HepG2 (cell line): ENCODE results near the gene ARPC1B. TPM values are rescaled to one million over a fixed set of nuclear protein-coding genes. Genes with fewer than 3 reads are reported as not detected.

Experiments
- ATAC-seq: fragments of 200-7000 bp; cut with Tn5 transposase; 3 replicates; pipeline ENCODE4 v1.9.1; 2020; ENCODE audit warnings: mild to moderate bottlenecking, moderate library complexity
- BruUV-seq: library from RNA; stranded (reverse); fragments of 400-500 nt; replicated peaks from 2 replicates; lab custom pipeline; 2021; lab: Mats Ljungman, UMichigan
- CTCF ChIA-PET: fragments of 300-600 bp; formaldehyde crosslinking; extraction: SDS; loops from one replicate; lab custom pipeline; 2021; ENCODE audit warnings: low total read pairs, inconsistent platforms, low intra/inter-chr PET ratio; lab: Yijun Ruan, JAX
- POLR2A ChIA-PET: fragments of 350-600 bp; sonication (Branson Sonifier 250); formaldehyde crosslinking; loops from one replicate; lab custom pipeline; 2020; ENCODE audit warnings: antibody characterized with exemption, inconsistent platforms; lab: Yijun Ruan, JAX
- DNase-seq: peaks from one replicate; pipeline ENCODE4 v3.0.0-alpha.2; 2015; ENCODE audit warnings: low spot score
- FAIRE-seq: peaks from 3 replicates; lab custom pipeline; 2011; peaks lifted over from hg19 to GRCh38; lab: Jason Lieb, UNC
- H2AFZ ChIP-seq: one replicate; pipeline ENCODE4 v1.6.1; 2011; ENCODE audit warnings: low read length, inconsistent platforms
- H3K27ac ChIP-seq: fragments of 300-600 bp; 3 replicates; pipeline ENCODE4 v1.8.0; 2011; ENCODE audit warnings: mixed run types, mild to moderate bottlenecking, mixed read lengths, low read length, inconsistent platforms; ENCODE audit not compliant: insufficient read depth; ENCODE audit errors: extremely low read length
- H3K27me3 ChIP-seq, 2 experiments: fragments of 200-600 bp in 1 of 2; 2 replicates in 1 of 2; 3 replicates in 1 of 2; pipeline versions ENCODE4 v1.6.0 to v1.8.0; 2011; ENCODE audit warnings: low read length in 2 of 2, mild to moderate bottlenecking in 2 of 2, moderate library complexity in 2 of 2, inconsistent platforms in 1 of 2; ENCODE audit not compliant: insufficient read depth in 2 of 2, control insufficient read depth in 1 of 2
- H3K36me3 ChIP-seq, 2 experiments: fragments of 200-600 bp in 1 of 2; replicated peaks in 1 of 2; 2 replicates in 1 of 2; 3 replicates in 1 of 2; pipeline versions ENCODE4 v1.5.1 to v1.8.0; 2011; ENCODE audit warnings: low read length in 2 of 2, inconsistent platforms in 1 of 2; ENCODE audit not compliant: insufficient read depth in 2 of 2, control insufficient read depth in 1 of 2
- H3K4me1 ChIP-seq: 2 replicates; pipeline ENCODE4 v1.5.1; 2012; ENCODE audit warnings: low read length, inconsistent platforms; ENCODE audit not compliant: insufficient read depth
- H3K4me2 ChIP-seq: 2 replicates; pipeline ENCODE4 v1.6.0; 2011; ENCODE audit warnings: low read depth, low read length, inconsistent platforms
- H3K4me3 ChIP-seq, 3 experiments: fragments of 200-600 bp in 1 of 3; sonication (generic), shearing (Covaris generic) in 1 of 3; replicated peaks in 1 of 3; 2 replicates each; pipeline ENCODE4 v1.5.1; 2011 to 2016; ENCODE audit warnings: low read length in 3 of 3, inconsistent platforms in 2 of 3, low read depth in 2 of 3, mild to moderate bottlenecking in 2 of 3, control low read depth in 1 of 3, mixed read lengths in 1 of 3; ENCODE audit not compliant: insufficient read depth in 1 of 3
- H3K79me2 ChIP-seq: one replicate; pipeline ENCODE4 v1.6.1; 2011; ENCODE audit warnings: low read length, inconsistent platforms; ENCODE audit not compliant: insufficient read depth
- H3K9ac ChIP-seq: 2 replicates; pipeline ENCODE4 v1.6.0; 2011; ENCODE audit warnings: mild to moderate bottlenecking, low read depth, low read length, inconsistent platforms; ENCODE audit not compliant: insufficient read depth
- H3K9me3 ChIP-seq: 2 replicates; pipeline ENCODE4 v1.5.1; 2012; ENCODE audit warnings: mild to moderate bottlenecking, low read length
- H4K20me1 ChIP-seq: 2 replicates; pipeline ENCODE4 v1.6.0; 2011; ENCODE audit warnings: inconsistent platforms, mild to moderate bottlenecking, low read length, moderate library complexity; ENCODE audit not compliant: insufficient read depth
- AGO2 ChIP-seq: fragments of 200-400 bp; formaldehyde crosslinking; optimal IDR thresholded peaks from 2 replicates; pipeline ENCODE3; 2017; ENCODE audit warnings: mild to moderate bottlenecking, low read depth, low read length, moderate library complexity
- MTF1 ChIP-seq: sonication (generic); formaldehyde crosslinking; IDR thresholded peaks from 2 replicates; pipeline ENCODE4 v1.5.0; 2020; ENCODE audit warnings: missing genetic modification reagents
- ZNF143 ChIP-seq: sonication (generic); formaldehyde crosslinking; IDR thresholded peaks from 2 replicates; pipeline ENCODE4 v1.4.0; 2020; ENCODE audit warnings: missing genetic modification reagents
- ZNF652 ChIP-seq: IDR thresholded peaks from 2 replicates; pipeline ENCODE4 v1.6.1; 2016; ENCODE audit warnings: low read depth, borderline replicate concordance
- WGBS: methylation state at CpG from one replicate; pipeline ENCODE4 v1.1.6; 2017; ENCODE audit warnings: low lambda C conversion rate; 5-methylcytosine and 5-hydroxymethylcytosine counted together
- in situ Hi-C: cut with HindIII; loops from 2 replicates; pipeline ENCODE4 v1.10.0; 2017; ENCODE audit warnings: low pct_unique_long_range_greater_than_20kb; ENCODE audit not compliant: extremely low pct_ligation_motif_present
- intact Hi-C: fragments of 100-400 bp; cut with micrococcal nuclease; formaldehyde crosslinking; loops from one replicate; pipeline ENCODE4 v1.10.0; 2022; ENCODE audit not compliant: unreplicated experiment
- polyA plus RNA-seq, 8 experiments: library from polyadenylated mRNA; depleted of rRNA in 3 of 8; stranded (reverse) in 7 of 8; unstranded in 1 of 8; fragments of >200 nt; fragmentation: Illumina TruSeq in 4 of 8; extraction: Trizol in 4 of 8; gene quantifications; 2 replicates each; pipeline versions ENCODE4 v1.2.1 to v1.2.3, GENCODE V29; 2011 to 2016; ENCODE audit warnings: low read depth in 4 of 8, missing spikeins in 1 of 8, mixed read lengths in 1 of 8; ENCODE audit not compliant: insufficient read depth in 1 of 8
- total RNA-seq, 5 experiments: library from RNA; depleted of rRNA; stranded (reverse); fragments of >200 nt; fragmentation: Illumina TruSeq; extraction: Trizol; gene quantifications; 2 replicates each; pipeline ENCODE4 v1.2.3, GENCODE V29; 2016; ENCODE audit warnings: low read depth in 1 of 5
- TF ChIP-seq, protein P1 (sequence below): sonication (generic); formaldehyde crosslinking; IDR thresholded peaks from 2 replicates; pipeline ENCODE4 v1.8.0; 2022; ENCODE audit warnings: mild to moderate bottlenecking, missing genetic modification reagents, moderate library complexity
- TF ChIP-seq, protein P2 (sequence below): sonication (generic); formaldehyde crosslinking; IDR thresholded peaks from 2 replicates; pipeline ENCODE4 v1.4.0; 2020; ENCODE audit warnings: mild to moderate bottlenecking, missing genetic modification reagents

Gene ARPC1B
- total and polyA plus RNA-seq, 2 of the 13 experiments (the other 11 are each of a cell fraction or from before 2014, with no cell fraction given), result 72.9 to 89.1 TPM

DNA sequence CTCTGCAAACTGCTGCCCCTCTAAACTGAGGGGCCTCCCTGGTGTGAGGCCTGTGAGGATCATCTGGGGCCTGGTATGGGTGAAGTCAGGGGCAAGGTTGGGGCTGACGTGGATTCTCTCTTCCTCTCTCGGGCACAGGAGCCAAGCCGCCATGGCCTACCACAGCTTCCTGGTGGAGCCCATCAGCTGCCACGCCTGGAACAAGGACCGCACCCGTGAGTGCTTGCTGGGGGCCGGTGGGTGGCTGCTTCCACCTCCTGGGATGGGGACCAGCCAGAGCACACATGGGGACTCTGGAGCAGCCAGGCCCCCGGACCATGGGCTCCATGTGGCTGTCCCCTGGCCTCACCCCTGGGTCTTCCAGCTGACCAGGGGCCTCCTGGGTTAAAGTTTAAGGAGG lies 11.0 kb downstream of the ARPC1B start:
- FAIRE-seq, result no peak
- Histone ChIP-seq H3K4me3 (no peak overlapping the region), H3K27me3 (no peaks in the 10 kb centered on the region), H3K9ac (no peak overlapping the region), H3K79me2 (peaks cover 16% of the 10 kb centered on the region), H2AFZ (no peak overlapping the region), H3K4me2 (no peak overlapping the region), H3K36me3 (peaks cover 8 to 30% of the 10 kb centered on the region in 2 experiments), H3K4me1 (peaks cover 19% of the 10 kb centered on the region), H3K9me3 (no peaks in the 10 kb centered on the region), H4K20me1 (0 out of 2 replicates have a peak, but pooled peaks cover 6% of the 10 kb centered on the region), H3K27ac (no peak overlapping the region)
- intact Hi-C loops, result no loop called here
- 97% methylated on average over 5 of the region's 8 CpGs for WGBS
- no peak for DNase-seq
- ChIA-PET CTCF (interaction anchor here (2.2 kb wide), 1 partner anchor 20 kb away, joined by 18 read pairs; no protein-coding TSS in a partner anchor), POLR2A (no interaction called here)
- no peak for ATAC-seq
- in situ Hi-C loops, result no loop called here
- BruUV-seq, result no TSS peak
- no peak for TF ChIP-seq ZNF143 (CRISPR knock-in tag)
- TF ChIP-seq, protein P1, sequence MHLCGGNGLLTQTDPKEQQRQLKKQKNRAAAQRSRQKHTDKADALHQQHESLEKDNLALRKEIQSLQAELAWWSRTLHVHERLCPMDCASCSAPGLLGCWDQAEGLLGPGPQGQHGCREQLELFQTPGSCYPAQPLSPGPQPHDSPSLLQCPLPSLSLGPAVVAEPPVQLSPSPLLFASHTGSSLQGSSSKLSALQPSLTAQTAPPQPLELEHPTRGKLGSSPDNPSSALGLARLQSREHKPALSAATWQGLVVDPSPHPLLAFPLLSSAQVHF, result no peak
- no peak for TF ChIP-seq MTF1
- TF ChIP-seq ZNF652, result no peak
- TF ChIP-seq, protein P2, sequence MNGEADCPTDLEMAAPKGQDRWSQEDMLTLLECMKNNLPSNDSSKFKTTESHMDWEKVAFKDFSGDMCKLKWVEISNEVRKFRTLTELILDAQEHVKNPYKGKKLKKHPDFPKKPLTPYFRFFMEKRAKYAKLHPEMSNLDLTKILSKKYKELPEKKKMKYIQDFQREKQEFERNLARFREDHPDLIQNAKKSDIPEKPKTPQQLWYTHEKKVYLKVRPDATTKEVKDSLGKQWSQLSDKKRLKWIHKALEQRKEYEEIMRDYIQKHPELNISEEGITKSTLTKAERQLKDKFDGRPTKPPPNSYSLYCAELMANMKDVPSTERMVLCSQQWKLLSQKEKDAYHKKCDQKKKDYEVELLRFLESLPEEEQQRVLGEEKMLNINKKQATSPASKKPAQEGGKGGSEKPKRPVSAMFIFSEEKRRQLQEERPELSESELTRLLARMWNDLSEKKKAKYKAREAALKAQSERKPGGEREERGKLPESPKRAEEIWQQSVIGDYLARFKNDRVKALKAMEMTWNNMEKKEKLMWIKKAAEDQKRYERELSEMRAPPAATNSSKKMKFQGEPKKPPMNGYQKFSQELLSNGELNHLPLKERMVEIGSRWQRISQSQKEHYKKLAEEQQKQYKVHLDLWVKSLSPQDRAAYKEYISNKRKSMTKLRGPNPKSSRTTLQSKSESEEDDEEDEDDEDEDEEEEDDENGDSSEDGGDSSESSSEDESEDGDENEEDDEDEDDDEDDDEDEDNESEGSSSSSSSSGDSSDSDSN (CRISPR knock-in tag), result 0 out of 2 replicates have a peak, but pooled peaks have one; percentile 16
- peak; percentile 81 for TF ChIP-seq AGO2
